Upper lobe of left lung (tissue), 4 donors: ENCODE data around the gene TMEM236.

Experiments used
- CTCF ChIP-seq, 6 experiments: fragments of 450-650 bp in 4 of 6; fragments of 200-600 bp in 2 of 6; sonication (generic) in 2 of 6; IDR thresholded peaks; one replicate each; pipeline ENCODE4 v1.5.1; 2016 to 2019; ENCODE audit warnings: antibody characterized with exemption in 6 of 6
- EP300 ChIP-seq, 4 donors: sonication (generic); formaldehyde crosslinking; IDR thresholded peaks; one replicate each; pipeline ENCODE4 v1.5.1; 2017; ENCODE audit warnings: antibody characterized with exemption in 4 of 4, control low read depth in 2 of 4
- POLR2A ChIP-seq, 4 donors: fragments of 450-650 bp; IDR thresholded peaks; one replicate each; pipeline ENCODE4 v1.5.1; 2016 to 2017; ENCODE audit warnings: antibody characterized with exemption in 4 of 4, mild to moderate bottlenecking in 2 of 4
- POLR2AphosphoS5 ChIP-seq, 2 donors: sonication (generic); formaldehyde crosslinking; IDR thresholded peaks; one replicate each; pipeline ENCODE4 v1.5.1; 2017; ENCODE audit warnings: antibody characterized with exemption in 2 of 2

GRCh38 chr10:17805921-17806577 lies 54.0 kb downstream of the TMEM236 start:
- TF ChIP-seq CTCF (IDR thresholded peaks at IDR 0.05) (peak in 1 of 6 experiments; percentile 27), POLR2A (IDR thresholded peaks at IDR 0.05) (no peak), EP300 (IDR thresholded peaks at IDR 0.05) (no peak), POLR2AphosphoS5 (IDR thresholded peaks at IDR 0.05) (no peak)
